GM21423 (cell line): ENCODE measurements around the gene VWA2.

Experiments used
- ATAC-seq: cut with Tn5 transposase; IDR thresholded peaks from one replicate; pipeline ENCODE4 v1.9.1; 2021; ENCODE audit warnings: mild to moderate bottlenecking, moderate library complexity; ENCODE audit not compliant: unreplicated experiment

The VWA2 gene

DNA sequence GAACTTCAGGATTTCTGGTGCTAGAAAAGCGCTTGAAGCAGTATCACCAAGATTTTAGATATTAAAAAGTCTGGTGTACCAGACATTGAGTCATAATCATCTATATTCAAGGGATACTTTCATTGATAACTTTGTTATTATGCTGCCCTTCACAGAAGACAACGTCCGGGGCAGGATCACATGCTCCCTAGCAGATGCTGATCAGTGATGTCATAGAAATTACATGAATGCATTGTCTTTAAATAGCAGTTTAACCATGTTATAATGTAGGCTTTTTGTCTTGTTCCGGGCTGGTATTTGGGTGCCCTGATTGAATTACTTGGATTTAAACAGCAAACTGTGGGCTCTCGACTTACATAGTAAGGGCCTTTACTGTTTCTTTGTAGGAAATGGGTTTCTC lies 54.0 kb downstream of the VWA2 start:
- ATAC-seq, result no peak

DNA sequence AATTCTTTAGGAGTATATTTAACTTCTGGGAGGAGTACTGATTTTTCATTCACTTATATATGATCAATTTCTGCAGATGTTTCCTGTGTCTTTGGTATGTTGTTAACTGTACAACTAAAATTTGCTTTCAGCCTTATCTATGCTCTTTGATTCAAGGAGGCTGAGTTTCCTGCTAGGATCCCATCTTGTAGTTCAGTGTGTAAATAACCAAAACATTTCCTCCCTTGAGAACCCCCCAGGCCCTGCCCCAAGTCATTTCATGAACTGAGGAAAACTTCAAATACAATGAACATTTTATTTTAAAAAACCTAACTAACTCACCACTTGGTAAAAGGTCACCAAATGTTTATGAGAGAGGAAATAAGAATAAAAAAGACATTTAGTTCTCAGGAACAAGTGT lies 55.5 kb downstream of the VWA2 start:
- no peak for ATAC-seq

DNA sequence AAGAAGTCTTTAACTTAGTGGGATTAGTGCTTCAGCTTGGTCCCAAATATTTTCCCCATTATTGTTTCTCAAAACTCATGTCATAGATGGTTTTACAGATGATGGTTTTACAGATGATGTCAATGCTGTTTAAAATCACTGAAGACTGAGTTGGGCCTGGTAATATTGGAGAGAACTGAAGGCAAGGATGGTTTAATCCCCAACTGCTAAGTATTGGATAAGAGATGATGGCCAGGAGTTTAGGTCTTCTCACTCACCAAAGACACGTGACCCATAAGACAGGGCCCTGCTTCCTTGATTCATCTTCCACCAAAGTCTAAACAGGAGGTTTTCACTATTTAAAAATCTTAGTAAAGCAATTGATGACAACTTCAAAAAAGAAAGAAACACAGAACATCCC lies 56.3 kb downstream of the VWA2 start:
- ATAC-seq, result no peak

DNA sequence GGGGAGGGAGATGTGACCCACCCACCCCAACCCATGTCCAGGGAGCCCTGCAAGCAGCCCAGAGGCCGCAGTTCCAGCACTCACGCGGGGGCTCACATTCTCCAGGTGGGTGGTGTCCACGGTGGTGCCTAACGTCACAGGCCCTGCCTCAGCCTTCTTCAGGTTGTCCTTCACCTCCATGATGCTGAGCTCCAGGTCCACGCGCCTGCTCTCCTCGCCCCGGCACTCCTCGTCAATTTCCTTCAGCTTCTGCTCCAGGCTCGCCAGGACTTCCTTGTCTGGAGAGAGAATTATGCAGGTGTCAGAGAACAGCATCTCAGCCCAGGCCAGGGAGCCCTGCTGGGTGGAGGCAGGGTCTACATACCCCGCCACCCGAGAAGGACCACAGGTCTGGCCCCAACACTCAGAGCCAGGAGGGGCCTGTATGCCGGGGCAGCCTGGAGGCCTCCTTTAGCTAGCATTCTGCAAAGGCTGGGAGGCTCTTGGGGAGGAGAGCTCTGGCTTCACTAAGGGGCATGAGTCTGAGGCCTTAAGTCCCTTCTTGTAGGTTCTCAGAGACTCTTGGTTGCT lies 58.2 kb downstream of the VWA2 start:
- ATAC-seq, result no peak

DNA sequence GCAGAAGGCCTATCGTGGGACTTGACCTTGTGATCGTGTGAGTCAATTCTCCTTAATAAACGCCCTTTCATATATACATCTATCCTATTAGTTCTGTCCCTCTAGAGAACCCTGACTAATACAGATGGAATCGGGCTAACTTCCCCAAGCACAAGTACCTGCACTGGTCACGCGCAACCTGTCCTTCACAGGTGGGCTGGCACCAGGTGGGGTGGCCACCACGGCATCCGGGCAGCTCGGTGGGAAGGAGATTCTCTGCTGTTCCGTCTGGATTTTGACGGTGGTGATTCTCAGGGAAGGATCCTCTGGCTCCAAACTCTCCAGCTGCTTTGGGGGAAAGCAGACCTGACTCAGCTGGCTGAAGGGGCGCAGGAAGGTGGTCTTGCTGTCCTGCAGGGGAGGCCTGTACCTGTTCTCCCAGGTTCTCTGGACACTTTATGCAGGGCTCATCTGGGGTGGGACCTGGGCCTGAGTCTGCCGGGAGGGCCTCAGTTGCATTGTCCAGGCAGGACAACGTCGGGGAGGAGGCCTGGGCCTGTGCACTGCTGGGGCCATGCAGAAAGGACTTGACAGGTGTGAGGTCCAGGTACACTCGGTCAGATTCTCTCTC lies 61.1 kb downstream of the VWA2 start:
- no peak for ATAC-seq

DNA sequence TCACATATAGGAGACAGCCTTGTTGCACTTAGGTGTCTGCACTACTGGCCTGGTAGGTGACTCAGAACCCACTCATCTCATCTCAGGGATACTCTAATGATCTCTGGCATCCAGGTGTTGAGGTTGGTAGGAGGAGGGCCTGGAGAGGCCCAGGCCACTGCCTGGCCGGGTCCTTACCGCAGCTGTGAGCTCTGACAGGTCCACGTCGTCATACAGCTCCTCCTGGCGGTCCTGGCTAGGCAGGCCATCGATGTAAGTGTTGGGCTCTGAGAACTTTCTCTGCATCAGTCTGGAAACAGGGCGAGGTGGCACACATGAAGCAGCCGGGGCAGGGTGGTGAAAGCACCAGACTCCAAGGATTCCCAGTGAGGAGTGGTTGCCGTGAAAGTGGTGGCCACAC lies 62.1 kb downstream of the VWA2 start:
- no peak for ATAC-seq

DNA sequence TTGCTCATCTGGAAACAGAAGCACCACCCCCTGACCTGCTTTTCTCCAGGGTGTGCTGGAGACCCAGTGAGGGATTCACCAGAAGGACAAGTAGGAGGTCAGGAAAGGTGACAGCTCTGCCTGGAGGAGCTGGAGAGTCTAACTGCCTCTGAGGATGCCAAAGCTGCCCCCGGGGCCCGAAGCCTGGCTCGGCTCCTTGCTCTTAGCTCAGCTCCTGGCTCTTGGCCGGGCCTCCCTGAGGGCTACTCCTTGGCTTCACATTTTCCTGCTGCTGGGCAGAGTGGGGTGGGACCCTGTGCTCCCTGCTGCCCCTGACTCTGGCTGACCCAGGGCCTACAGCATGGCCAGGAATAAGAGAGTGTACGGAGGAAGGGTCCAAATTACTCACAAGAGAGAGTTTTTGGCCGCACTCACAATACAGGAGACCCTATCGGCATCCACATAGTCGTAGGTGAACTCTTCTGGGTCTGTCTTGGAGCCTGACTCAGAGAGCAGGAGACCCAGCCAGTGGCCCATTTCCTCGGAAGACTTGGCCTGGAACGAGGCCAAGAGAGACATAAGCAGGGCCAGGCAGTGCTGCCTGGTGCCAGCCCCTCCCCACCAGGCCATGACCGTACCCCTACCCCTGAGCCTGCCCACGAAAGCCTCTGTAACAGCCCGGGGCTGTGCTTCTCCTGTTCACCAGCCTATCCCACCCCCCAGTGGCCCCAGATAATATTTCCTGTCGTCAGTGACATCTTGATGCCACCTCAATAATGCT lies 63.1 kb downstream of the VWA2 start:
- ATAC-seq, result no peak

DNA sequence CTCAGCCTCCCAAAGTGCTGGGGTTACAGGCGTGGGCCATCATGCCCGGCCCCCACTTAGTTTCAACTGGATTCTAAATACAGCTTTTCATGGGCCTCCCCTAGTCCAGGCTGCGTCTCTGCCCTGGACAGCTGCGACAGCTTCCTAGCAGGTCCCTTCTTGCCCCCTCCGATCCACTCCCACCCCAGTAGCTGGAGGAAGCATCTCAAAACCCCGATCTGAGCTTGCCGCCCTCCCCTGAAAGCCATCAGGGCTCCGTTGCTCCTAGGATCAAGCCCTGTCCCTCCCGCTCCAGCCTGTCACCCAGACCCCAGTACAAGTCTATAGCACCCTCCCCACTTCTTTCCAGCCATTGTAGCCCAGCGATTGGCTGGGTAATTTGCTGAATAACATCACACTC lies 64.5 kb downstream of the VWA2 start:
- ATAC-seq, result no peak

DNA sequence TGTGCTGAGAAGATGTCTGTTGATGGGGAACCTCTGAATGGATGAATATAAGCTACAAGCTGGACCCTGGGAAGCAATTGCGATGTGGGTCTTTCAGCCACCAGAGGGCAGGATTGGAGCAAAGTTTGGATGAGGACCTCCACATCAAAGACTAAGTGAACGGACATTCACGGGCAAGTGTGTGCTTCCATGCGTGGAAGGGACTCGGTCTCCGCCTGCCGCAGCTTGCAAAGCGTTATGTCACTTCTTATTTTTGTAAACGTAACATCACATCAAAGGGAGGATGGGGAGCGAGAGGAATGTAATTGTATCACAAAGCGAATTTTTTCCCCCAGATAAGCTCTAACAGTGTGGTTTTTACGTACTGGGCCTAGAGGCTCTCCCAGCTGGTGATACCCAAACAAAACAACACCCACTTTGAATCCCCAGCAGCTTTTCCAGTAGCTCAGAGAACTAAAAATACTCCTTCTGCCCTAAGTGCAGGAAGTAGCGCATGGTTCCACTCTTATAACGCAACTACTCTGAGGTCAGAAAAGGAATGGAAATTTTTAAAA lies 65.0 kb downstream of the VWA2 start:
- peak; percentile 72 for ATAC-seq

DNA sequence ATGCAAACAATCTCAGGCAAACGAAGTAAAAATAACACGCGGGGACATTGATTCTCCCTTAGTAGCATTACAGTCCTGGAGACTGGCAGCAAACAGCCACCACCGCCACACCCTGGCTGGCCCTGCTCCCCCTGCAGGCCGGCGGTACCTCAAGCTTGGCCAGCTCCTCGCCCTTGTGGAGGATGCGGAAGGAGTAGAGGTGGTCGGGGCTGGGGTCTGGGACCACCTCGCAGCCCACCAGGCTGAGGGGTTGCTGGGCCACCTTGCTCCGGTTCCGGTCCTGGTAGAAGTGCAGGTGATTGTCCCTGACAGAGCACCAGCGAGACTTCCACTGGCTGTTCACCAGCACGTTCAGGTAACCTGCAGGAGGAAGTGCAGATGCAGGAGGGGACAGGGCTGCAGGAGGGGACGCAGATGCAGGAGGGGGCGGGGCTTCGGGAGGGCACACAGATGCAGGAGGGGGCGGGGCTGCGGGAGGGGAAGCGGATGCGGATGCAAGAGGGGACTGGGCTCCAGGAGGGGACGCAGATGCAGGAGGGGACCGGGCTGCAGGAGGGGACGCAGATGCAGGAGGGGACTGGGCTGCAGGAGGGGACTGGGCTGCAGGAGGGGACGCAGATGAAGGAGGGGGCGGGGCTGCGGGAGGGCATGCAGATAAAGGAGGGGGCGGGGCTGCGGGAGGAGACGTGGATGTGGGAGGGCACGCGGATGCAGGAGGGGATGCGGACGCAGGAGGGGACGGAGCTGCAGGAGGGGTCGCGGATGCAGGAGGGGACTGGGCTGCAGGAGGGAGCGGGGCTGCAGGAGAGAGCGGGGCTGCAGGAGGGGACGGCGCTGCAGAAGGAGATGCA lies 65.7 kb downstream of the VWA2 start:
- peak; percentile 60 for ATAC-seq

DNA sequence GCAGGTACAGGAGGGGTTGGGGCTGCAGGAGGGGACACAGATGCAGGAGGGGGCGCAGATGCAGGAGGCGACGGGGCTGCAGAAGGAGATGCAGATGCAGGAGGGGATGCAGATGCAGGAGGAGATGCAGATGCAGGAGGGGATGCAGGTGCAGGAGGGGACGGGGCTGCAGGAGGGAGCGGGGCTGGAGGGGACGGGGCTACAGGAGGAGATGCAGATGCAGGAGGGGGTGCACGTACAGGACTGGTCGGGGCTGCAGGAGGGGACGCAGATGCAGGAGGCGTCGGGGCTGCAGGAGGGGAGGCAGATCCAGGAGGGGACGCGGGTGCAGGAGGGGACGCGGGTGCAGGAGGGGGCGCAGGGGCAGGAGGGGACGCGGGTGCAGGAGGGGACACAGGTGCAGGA lies 66.5 kb downstream of the VWA2 start:
- no peak for ATAC-seq

DNA sequence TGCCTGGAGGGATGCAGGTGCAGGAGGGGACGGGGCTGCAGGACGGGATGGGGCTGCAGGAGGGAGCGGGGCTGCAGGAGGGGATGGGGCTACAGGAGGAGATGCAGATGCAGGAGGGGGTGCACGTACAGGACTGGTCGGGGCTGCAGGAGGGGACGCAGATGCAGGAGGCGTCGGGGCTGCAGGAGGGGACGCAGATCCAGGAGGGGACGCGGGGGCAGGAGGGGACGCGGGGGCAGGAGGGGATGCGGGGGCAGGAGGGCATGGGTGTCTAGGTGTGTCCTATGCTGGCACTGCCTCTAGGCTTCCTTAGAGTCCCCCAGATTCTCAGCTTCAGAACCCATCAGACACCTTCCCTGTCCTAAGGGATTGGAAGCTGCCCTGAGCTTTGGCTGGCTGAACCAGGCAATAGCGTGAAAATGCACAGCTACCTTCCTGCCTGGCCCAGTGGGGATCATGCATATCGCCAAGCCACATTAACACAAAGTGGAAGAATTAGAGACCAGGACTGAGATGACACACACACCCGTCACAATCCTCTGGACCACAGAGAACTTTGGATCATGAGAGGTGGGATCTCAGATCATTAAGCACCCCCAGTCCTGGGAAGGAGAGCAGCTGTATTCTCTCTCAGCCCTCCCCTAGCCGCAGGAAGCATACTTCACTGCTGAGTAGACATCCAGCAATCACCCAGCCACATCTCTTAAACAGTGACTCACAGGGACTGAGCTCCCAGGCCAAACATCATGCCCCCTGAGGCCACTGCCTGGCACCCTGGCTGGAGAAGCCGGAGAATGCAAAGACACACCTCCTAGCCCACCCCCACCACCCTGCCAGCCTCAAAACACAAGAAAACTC lies 67.3 kb downstream of the VWA2 start:
- no peak for ATAC-seq

DNA sequence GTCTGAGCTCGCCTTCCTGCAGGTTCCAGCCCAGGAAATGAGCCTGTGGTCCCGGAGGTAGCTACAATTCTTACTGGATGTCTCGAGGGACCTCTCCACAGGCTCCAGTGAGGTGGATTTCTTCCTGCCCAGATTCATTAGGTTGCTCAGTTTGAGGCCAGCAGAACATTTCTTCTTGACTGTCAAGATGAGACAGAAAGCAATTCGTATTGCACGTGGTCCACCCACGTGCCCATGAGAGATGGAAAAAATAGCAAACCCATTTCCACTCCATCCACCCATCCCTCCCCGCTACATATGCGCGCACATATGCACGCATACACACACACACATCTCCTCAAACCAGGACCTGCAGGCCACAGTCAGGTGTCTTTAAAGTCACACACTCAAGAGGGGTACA lies 68.7 kb downstream of the VWA2 start:
- no peak for ATAC-seq

DNA sequence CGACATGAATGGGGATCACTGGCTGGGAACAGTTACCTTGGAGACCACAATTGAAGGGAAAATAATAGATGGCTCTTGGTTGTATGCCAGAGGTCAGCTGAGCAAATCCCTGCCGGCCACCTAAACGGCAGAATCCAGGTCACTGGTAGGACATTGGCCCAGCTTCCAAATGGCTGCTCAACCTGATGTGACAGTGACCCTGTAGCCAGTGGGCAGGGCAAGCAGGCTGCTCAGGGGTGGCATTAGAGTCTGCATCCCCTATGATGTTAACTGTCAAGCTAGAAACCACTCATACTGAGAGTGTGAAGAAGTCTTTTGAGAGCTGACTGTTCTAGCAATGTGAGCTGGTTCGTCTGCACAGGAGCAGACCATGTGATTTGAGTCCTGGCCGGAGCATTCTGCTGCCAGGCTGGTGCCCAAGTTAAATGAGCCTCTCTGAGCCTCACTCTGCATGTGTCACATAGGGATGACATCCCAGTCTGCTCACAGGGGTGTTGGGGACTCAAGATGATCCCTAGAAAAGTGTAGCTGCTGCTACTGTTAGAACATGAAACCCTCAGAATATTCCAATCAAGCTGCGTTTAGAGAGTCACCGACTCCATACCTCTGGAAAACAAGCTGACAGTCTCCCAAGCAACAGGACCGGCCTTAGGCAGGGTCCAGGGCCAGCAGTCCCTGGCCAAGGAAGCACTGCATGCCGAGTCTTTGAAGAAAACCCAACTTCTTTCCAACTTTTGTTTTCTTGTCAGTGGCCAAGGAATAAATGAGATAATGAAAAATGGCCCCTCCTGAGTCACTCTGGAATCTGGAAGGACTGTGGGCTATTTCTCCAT lies 69.7 kb downstream of the VWA2 start:
- ATAC-seq, result no peak

DNA sequence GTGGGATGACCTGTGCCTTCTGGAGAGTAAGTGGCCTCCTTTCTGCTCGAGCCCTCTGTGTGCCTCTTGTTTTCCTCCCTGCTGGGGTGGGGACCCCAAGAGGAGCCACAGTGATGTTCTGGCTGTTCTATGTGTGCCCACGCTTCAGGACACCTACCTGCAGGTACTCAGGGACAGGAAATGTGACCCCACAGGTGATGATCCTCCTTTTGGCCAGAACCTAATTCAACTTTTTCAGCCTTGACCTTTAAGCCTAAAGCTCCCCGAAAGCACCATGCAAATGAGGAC lies 70.3 kb downstream of the VWA2 start:
- ATAC-seq, result no peak

DNA sequence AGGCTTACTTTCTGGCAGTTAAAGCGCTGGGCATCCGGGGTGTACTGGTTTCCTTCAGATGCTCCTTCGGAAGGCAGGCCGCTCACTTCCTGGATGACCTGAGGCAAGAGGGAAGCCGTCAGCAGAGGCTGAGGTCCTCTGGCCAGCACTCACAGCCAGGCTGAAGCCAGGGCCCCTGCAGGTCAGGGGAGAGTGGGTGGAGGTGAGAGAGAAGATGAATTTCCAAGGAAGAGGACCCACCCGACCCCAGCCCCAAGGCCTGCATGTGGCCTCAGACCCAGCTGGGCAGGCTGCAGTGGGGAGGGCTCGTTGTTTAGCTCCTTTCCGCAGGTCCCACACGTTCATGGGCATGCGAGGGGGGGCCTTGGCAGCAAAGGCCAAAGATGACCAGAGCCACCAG lies 71.3 kb downstream of the VWA2 start:
- no peak for ATAC-seq

DNA sequence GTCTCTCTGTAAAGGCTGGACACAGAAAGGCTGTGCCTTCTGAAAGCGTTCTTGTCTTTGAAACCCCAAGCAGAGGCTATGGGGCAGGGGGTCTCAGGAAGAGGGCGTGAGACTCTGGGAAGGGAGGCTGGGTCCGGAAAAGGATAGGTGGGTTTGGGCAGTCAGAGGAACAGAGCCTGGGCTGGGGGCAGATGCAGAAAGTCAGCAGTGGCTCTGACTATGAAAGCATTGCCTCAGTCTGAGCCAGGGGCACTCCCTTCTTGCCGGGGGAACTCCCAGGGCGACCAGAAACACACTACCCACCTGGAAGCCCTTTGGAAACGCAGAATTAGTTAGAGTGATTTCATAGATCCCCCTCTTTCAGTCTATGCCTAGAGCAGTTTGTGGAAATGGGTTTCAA lies 72.0 kb downstream of the VWA2 start:
- ATAC-seq, result no peak

DNA sequence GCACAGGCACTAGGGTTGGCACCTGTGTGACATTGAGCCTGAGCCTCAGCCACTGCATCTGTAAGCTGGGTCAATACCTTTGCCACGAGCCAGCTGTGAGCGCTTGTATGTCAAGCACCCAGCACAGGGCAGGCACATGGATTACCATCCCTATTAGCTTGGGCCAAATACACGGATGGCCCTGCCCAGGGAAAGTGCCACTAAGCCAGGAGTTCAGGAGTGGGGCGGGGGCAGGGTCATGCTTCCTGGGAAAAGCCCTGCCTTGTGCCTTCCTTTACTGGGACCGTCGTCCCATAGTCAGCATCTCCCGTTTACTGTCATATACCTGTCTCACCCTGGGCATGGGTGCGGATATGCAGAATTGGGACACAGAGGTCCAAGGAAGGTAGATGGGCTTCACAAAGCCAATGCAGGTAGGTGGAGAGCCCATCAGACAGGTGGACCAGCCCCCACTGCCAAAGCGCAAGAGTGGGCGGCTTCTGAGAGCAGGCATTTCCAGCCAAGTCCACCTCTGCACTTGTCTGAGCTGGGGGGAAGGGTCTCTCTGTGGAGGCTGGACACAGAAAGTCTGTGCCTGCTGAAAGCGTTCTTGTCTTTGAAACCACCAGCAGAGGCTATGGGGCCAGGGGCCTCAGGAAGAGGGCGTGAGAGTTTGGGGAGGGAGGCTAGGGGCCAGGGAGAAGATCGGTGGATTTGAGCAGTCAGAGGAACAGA lies 72.6 kb downstream of the VWA2 start:
- no peak for ATAC-seq

DNA sequence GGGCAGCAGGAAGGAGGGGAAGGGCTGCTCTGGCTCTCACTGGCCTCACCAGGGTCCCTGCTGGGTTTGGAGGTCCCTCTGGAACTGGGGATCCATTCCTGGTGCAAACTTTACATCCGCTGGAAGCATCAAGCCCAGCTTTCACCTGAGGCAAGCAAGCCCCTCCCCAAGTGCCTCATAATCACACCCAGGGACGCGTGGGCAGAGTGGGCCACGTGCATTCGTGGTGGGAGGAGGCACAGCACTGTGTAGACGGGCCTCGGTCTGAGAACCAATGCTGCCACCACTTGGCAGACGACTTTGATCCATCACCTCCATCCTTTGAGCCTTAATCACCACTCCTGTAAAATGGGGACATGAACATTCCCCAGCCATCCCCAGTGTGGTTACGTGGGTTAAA lies 74.1 kb downstream of the VWA2 start:
- ATAC-seq, result no peak
